HG03575 (cell line): ENCODE results near the gene TMEM18.

ENCODE experiments used
- ATAC-seq: cut with Tn5 transposase; IDR thresholded peaks from one replicate; pipeline ENCODE4 v1.9.1; 2021; ENCODE audit not compliant: unreplicated experiment, insufficient number of reproducible peaks, low FRiP score; ENCODE audit errors: extremely low read depth

TMEM18 gene

GRCh38 chr2:675051-675450, 2.2 kb downstream of the TMEM18 start:
- no peak for ATAC-seq

DNA sequence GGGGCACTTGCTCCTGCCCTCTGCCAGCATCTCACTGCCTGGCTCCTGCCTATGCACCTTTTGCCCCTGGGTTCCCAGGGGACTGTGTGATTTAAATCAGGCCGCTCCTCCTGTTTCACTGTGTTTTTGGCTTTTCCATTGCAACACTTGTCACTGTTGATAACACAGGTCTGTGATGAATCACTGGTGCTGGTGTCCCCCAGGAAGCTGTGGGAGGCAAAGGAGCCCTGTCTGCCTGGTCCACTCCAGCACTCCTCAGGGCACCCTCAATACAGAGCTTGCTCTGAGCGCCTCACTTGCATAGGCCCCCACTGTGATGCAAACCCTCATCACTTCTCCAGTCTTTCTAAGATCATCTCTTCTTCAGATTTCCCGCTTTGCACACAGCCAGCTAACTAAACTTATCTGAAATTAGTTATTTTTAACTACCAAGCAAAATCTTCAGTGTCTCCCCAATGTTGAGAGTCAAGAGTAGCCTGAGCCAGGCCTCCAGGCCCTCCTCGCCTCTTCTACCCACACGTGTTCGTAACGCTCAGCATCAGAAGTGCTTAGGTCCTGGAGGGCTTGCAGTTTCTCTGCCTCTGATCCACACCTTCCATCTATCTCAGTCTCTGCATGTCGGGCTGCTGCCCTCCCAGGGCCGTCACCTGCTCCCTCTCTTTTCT, 2.8 kb downstream of the TMEM18 start:
- ATAC-seq: no peak

DNA sequence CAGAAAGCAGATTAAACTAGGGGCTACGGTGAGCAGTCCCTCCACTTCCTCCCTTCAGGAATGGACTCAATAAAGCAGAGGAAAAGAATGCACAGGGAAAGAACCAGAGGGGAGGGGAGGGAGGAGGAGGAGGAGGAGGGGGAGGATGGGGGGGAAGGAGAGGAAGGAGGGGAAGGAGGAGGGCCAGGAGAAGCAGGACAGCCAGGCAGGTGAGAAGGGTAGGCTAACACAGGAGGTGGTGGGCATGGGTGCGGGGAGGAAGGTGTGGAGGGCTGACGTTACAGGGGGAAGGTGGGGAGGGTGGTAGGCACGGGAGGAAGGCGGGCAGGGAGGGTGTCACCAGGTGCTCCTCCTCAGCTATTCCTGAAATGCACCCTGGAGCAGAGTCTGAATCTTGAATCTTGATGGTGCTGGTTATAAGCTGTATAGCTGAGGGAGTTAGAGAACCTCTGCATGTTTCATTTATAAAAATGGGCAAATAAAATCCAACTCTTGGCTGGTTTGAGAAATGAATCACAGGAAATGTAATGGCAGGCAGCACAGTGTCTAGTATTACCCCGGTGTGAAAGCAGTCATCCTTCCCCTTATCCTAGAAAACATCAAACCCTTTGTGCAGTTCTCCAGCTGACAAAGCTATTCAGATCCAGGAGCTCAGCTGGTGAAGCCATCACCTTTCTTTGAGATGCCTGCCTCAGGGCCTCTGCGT, 3.4 kb downstream of the TMEM18 start:
- ATAC-seq: no peak

GRCh38 chr2:673016-673415, 4.2 kb downstream of the TMEM18 start:
- ATAC-seq: no peak

DNA sequence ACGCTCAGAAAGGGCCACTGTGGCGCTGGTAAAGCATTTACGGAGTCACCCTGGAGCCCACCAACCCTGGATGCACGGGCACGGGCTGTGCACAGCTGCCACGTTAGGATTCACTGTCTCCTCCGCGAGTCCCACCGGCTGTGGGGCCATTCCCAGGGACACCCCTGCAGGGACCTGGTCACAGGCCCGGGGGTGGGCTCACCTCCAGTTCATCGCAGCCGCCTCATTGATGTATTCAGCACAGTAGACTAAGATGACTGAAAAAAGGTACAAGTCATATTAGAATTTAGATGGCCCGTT, 4.7 kb downstream of the TMEM18 start:
- ATAC-seq: no peak

DNA sequence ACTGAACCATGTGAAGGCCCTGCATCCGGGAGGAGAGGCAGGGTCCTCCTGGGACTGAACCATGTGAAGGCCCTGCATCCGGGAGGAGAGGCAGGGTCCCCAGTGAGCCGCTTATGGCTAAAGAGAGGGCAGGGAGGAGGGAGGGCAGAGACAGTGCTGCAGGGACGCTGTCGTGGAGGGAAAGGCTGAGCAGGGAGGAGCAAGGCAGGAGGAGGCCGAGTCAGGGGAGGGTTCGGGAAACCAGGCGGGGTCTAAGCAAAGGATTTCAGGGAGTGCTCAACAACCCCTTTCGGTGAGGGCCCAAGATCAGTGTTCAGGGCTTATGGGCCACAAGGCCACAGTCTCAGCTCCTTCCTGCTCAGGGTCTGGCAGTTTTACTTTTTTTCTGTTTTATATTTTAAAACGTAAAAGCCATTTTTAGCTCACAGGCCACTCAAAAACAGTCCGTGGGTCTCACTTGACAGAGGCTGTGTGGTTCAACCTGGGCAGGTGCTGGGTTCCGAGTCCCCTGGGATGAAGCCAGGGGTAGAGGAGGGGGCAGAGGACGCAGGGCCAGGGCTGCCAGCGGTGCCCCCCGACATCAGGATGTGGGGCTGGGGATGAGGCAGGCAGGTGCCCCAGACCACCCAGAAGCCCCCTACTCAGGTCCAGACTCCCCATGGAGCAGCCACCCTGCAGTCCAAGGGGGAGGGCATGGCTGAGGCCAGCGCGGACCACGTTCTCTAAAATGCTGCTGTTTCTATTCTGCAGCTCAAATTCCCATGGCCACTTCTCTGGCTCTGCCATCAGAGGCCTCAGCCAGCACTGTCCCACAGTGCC, 5.2 kb downstream of the TMEM18 start:
- ATAC-seq: no peak

GRCh38 chr2:671072-671471, 6.1 kb downstream of the TMEM18 start:
- no peak for ATAC-seq

DNA sequence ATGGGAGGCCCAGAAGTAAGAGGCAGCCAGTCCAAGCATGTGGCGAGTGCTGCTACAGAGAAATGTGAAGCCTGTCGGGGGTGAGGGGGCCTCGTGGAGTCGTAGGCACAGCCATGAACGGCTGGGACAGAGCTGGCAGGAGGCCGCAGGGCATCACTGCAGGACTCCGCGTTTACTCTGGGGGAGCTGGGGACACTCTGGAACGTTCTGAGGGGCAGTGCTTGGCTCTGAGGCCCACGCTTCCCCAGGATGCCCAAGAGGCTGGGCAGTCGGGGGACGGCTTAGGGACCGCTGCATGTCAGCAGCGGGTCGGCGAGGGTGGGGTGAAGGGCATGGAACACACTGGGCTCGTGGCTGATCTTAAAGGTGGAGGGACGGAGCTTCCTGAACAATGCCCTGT, 6.6 kb downstream of the TMEM18 start:
- ATAC-seq: no peak

DNA sequence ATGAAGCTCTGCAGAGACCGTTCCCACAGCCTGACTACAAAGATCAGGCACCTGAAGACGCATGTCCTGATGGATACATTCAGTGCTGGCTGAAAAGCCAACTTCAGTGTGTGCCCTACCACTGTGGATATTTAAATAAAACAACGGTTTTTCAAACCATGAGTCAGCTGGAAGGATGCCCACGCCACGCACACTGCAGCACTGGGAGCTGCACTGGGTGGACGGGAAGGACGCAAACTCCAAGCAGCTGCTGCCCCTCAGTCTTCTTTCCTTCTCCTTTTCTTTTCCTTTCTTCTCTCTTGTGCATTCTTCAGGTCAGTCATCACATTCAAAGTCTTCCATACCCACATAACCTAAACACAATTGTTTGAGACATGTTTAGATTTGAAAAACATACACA, 7.9 kb downstream of the TMEM18 start:
- ATAC-seq: no peak

DNA sequence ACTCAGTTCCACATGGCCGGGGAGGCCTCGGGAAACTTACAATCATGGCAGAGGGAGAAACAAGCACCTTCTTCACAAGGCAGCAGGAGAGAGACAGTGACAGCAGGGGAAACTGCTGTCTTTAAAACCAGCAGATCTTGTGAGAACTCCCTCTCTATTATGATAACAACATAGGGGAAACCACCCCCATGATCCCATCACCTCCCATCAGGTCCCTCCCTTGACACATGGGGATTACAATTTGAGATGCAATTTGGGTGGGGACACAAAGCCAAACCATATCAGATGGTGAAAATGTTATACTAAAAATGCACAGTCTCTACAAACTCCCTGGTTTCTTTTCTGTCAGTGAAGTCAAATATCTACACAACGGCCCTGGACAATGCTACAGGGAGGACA, 9.2 kb downstream of the TMEM18 start:
- no peak for ATAC-seq

- ATAC-seq: no peak
These were observed 9.7 kb downstream of the TMEM18 start for GRCh38 chr2:667332-667999.

DNA sequence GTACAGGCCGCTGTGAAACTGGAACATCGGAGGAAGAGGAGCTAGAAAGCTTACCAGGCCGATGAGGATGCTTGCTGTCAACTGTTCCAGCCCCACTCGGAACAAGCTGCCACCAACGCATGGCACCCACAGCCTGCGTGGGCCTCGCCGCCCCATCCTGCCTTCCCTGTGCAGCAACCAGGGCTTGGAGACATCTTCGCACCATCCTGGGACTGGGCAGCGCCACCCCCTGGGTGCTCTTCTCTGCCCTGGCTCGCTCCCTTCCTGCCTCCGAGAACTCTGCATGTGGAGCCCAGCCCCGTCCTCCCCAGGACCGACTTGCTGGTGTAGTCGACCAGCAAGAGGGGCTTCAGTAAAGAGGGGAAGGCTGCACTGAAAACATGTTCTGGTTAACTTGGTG, 10.8 kb downstream of the TMEM18 start:
- no peak for ATAC-seq

- ATAC-seq: no peak
These were observed 11.7 kb downstream of the TMEM18 start for GRCh38 chr2:665340-666073.

DNA sequence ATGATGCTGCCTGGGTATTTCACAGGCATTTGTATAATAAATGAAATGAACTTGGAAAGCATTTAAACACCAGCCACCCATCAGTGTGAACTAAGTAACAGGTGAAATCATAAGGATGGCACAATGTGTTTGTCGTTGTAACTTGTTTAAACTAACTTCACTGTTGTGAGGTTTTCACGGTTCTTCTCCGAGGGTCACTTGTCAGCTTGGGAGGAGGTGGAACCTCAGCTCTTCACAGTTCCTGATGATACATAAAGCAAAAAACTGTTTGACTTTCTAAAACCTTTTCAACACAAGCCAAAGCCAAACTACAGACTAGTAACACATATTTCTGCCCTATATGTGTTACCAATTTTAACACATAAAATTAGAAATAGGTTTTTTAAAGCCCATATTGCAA, 13.1 kb downstream of the TMEM18 start:
- ATAC-seq: no peak

- no peak for ATAC-seq
These were observed 14.0 kb downstream of the TMEM18 start for GRCh38 chr2:663221-663620.

DNA sequence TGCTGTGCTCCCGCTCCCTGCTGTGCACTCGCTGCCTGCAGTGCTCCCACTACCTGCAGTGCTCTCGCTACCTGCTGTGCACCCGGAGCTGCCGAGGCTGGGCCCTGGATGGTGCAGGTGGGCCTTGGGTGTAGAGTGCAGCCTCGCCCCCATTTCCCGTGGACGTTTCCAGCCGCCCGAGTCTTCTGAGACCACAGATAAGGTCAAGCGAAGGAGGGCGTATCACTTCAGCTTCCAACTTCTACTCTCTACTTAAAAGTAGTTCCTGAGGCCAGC, 15.9 kb downstream of the TMEM18 start:
- ATAC-seq: no peak

GRCh38 chr2:660586-661359, 16.4 kb downstream of the TMEM18 start:
- ATAC-seq: no peak

DNA sequence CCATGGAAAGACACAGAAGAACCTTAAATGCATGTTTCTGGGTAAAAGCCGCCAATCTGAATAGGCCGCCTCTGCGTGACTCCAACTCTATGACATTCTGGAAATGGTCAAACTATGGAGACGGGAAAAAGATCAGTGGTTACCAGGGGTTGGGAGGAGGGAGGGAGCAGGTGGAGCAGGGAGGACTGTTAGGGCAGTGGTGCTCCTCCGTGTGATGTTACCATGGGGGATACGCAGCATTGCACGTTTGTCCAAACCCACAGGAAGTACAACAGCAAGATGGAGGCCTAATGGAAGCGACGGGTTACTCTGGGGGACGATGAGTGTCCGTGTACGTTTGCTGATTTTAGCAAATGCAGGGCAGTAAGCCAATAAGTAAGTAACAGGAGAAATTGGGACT, 17.2 kb downstream of the TMEM18 start:
- no peak for ATAC-seq

DNA sequence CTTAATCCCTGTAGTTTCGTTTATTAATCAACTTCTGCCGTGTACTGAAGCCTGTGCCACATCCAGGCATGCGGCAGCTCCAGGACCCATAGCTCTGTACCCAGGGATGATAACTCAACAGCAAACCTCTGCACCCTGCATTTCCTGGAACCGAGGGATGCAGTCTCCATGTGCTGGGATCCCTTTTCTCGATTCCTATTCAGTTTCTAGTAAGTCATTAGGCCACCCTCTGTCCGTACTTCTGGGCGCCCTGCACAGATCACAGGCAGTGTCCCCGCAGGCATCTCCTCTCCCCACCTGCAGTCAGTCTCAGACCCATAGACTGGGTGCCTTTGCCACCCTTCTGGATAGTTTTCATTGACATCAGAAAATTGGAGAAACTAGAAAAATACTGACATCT, 18.8 kb downstream of the TMEM18 start:
- no peak for ATAC-seq
